ENCODE data around the gene COX15. TPM values are rescaled to one million over a fixed set of nuclear protein-coding genes. Genes with fewer than 3 reads are reported as not detected.

The COX15 gene
- total RNA-seq, 1 donor, result 36.1 TPM

Other genes starting within 250 kb of the COX15 start
- gene NKX2-3, start 199.2 kb downstream of the COX15 start, total RNA-seq (ENCODE audit: low replicate concordance), result not detected in 2 replicates
- 7.0 and 20.9 TPM in 2 replicates for gene SLC25A28, start 111.7 kb downstream of the COX15 start, total RNA-seq (ENCODE audit: low replicate concordance)
- 10.1 and 11.4 TPM in 2 replicates for gene ENTPD7, start 72.6 kb downstream of the COX15 start, total RNA-seq (ENCODE audit: low replicate concordance)
- 18.3 and 25.0 TPM in 2 replicates for gene CUTC, start 107 bp upstream of the COX15 start, total RNA-seq (ENCODE audit: low replicate concordance)
- gene ABCC2, start 50.5 kb upstream of the COX15 start, total RNA-seq (ENCODE audit: low replicate concordance), result 0.98 and 1.4 TPM in 2 replicates